Dendritic cell treated with granulocyte-macrophage colony-stimulating factor and Interleukin-4, amounts not matched to agents 40 ng/mL and 50 ng/mL, for 4 days (primary cell): ENCODE data around the gene TTYH2.

Experiments
- H3K27ac Mint-ChIP-seq: one replicate; pipeline ENCODE4 v1.8.0; 2022; ENCODE audit warnings: mild to moderate bottlenecking, mixed read lengths
- H3K27me3 Mint-ChIP-seq: one replicate; pipeline ENCODE4 v1.8.0; 2022; ENCODE audit warnings: mild to moderate bottlenecking, mixed read lengths
- H3K36me3 Mint-ChIP-seq: one replicate; pipeline ENCODE4 v1.8.0; 2022; ENCODE audit warnings: low read depth, mixed read lengths
- H3K4me1 Mint-ChIP-seq: one replicate; pipeline ENCODE4 v1.8.0; 2022; ENCODE audit warnings: low read depth, mixed read lengths
- H3K4me3 Mint-ChIP-seq: one replicate; pipeline ENCODE4 v1.8.0; 2022; ENCODE audit warnings: mild to moderate bottlenecking, moderate library complexity, mixed read lengths
- H3K9me3 Mint-ChIP-seq: one replicate; pipeline ENCODE4 v1.8.0; 2022; ENCODE audit warnings: mixed read lengths
- intact Hi-C: fragments of 100-400 bp; cut with micrococcal nuclease; formaldehyde crosslinking; loops from one replicate; pipeline ENCODE4 v1.15.0; 2022

The TTYH2 gene, protein sequence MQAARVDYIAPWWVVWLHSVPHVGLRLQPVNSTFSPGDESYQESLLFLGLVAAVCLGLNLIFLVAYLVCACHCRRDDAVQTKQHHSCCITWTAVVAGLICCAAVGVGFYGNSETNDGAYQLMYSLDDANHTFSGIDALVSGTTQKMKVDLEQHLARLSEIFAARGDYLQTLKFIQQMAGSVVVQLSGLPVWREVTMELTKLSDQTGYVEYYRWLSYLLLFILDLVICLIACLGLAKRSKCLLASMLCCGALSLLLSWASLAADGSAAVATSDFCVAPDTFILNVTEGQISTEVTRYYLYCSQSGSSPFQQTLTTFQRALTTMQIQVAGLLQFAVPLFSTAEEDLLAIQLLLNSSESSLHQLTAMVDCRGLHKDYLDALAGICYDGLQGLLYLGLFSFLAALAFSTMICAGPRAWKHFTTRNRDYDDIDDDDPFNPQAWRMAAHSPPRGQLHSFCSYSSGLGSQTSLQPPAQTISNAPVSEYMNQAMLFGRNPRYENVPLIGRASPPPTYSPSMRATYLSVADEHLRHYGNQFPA

DNA sequence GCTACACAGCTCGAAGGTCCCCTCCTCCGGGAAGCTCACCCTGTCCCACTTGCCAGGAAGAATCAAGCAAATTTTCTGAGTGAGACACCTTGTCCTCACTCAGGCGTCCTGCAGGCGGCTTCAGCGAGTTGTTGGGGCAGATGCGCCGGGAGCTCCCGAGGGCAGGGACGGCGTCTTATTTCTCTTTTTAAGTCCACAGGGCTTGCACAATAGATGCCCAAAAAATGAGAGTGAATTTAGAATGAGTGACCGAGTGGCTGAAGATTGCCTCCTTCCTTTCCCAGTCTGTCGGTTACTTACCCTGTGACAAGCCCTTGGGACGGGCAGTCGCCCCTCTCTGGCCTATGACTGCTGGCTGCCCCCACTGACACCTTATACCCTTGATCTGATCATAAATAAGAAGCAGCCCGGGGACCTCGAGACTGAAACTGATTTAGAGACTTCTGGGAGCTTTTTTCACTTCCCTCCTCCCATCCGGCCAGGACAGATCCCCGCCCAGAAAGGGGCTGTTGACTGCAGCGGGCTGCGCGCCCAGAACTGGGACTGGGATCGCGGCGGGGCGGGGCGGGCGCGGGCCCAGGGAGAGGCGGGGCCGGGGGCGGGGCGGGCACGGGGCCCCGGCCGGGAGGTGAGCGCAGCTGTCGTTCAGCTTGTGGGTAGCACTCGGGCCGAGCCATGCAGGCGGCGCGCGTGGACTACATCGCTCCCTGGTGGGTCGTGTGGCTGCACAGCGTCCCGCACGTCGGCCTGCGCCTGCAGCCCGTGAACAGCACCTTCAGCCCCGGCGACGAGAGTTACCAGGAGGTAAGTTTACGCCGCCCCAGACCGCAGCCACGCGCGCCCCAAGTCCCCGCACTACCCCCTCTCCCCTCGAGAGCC is at the start of gene TTYH2:
Gene TTYH2 (plus strand): TSS at position 659 of the 879 bp plus-strand sequence. CDS start 17 bp downstream, at position 676.
- intact Hi-C loops, result loop anchor here (2.0 to 5.0 kb wide), 3 partner anchors 28 to 149 kb away; partner anchors contain the start of gene BTBD17
- Mint-ChIP-seq H3K4me1 (peaks cover 90% of the 10 kb centered on the region), H3K36me3 (peaks cover 94% of the 10 kb centered on the region), H3K27me3 (no peaks in the 10 kb centered on the region), H3K4me3 (peak within 1 kb of the TSS; percentile 99), H3K9me3 (no peaks in the 10 kb centered on the region), H3K27ac (peak within 1 kb of the TSS; percentile 93)

DNA sequence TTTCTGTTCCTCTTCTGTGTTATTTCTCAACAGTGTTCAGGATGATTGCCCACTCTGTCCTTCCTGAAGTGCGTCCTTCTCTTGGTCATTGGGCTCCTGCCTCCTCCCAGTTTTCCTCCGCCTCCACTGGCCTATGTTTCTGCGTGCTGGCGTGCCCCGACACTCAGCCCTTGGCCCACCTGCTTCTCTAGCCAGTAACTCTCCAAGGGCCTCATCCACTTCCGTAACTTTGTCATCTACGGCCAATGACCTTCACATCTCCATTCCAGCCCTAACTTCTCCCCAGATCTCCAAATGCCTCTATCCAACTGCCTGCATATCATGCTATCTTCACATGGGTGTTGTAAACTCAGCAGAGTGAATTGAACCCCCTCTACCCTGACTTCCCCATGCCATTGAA is 49.5 kb upstream of the TTYH2 start:
- Mint-ChIP-seq H3K4me3 (no peak overlapping the region), H3K27me3 (peaks cover 26% of the 10 kb centered on the region), H3K9me3 (no peaks in the 10 kb centered on the region), H3K4me1 (no peaks in the 10 kb centered on the region), H3K36me3 (no peaks in the 10 kb centered on the region), H3K27ac (no peak overlapping the region)
- intact Hi-C loops, result no loop called here

DNA sequence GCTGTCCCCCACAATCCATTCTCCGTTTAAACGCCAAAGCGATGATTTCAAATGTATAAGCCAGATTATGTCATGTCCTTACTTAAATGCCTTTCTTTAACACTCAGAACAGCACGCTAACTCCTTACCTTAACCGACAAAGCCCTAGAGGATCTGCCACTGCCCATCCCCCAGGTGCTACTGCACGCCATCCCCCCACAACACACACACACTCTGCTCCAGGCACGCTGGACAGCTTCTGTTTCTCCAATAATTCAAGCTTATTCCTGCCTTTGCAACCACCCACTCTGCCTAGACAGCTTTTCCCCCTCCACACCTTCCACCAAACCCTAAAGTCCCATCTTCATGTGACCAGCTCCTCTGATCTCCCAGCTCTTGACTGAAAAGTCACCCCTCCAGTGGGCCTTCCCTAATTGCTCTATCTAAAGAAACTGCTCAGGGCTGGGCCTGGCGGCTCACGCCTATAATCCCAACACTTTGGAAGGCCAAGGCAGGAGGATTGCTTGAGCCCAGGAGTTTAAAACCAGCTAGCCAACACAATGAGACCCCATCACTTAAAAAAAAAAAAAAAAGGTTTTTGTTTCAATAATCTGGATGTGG is 48.8 kb upstream of the TTYH2 start:
- Mint-ChIP-seq H3K27ac (no peak overlapping the region), H3K36me3 (no peaks in the 10 kb centered on the region), H3K9me3 (no peaks in the 10 kb centered on the region), H3K4me1 (no peaks in the 10 kb centered on the region), H3K4me3 (no peak overlapping the region), H3K27me3 (peaks cover 25% of the 10 kb centered on the region)
- intact Hi-C loops, result no loop called here

DNA sequence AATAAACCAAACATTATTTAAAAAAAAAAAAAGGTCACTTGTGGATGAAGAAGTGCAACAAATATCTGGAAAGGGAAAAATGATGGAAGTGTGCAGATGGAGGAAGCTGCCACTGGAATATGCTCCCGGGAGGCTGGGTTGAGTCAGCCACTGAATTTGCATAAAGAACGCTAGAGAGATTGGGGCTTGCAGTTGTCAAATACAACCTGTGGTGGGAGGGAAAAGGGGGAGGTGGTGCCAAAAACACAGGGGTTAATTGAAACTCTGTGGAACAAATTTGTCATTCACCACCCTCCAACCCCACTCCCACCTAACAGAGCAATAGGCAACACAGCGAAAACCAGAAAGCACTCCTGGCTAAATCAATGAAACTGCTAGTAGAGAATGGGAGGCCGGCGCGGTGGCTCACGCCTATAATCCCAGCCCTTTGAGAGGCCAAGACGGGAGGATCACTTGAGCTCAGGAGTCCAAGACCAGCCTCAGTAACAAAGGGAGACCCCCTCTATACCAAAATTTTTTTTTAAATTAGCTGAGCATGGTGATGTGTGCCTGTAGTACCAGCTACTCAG is 47.5 kb upstream of the TTYH2 start:
- H3K9me3 Mint-ChIP-seq, result no peaks in the 10 kb centered on the region
- H3K36me3 Mint-ChIP-seq, result no peaks in the 10 kb centered on the region
- H3K4me3 Mint-ChIP-seq, result no peak overlapping the region
- no peak overlapping the region for H3K27ac Mint-ChIP-seq
- peaks cover 23% of the 10 kb centered on the region for H3K27me3 Mint-ChIP-seq
- intact Hi-C loops, result no loop called here
- H3K4me1 Mint-ChIP-seq, result no peaks in the 10 kb centered on the region

DNA sequence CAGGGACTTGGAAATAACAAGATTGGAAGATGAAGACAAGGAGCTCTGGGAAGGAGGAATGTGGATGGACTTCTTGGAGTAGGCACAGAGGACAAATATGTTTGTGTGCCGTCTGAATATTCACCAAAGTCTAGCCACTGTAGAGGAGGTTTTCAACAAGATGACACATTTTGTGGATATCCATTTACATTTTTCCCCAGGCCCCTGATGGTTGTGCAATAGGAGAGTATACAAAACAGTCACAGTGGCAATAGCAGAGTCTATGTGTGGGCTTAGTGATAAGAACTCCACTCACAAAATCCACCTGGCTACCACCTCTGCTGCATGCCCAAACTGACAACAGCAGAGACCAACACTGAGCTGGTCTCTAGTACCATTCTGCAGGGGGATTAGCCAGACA is 42.4 kb upstream of the TTYH2 start:
- H3K4me3 Mint-ChIP-seq, result no peak overlapping the region
- H3K4me1 Mint-ChIP-seq, result peaks cover 5% of the 10 kb centered on the region
- no peaks in the 10 kb centered on the region for H3K36me3 Mint-ChIP-seq
- no peaks in the 10 kb centered on the region for H3K9me3 Mint-ChIP-seq
- no peak overlapping the region for H3K27ac Mint-ChIP-seq
- H3K27me3 Mint-ChIP-seq, result peaks cover 29% of the 10 kb centered on the region
- intact Hi-C loops, result loop anchor here (10.0 kb wide), 1 partner anchor 516 kb away; no protein-coding TSS in a partner anchor

DNA sequence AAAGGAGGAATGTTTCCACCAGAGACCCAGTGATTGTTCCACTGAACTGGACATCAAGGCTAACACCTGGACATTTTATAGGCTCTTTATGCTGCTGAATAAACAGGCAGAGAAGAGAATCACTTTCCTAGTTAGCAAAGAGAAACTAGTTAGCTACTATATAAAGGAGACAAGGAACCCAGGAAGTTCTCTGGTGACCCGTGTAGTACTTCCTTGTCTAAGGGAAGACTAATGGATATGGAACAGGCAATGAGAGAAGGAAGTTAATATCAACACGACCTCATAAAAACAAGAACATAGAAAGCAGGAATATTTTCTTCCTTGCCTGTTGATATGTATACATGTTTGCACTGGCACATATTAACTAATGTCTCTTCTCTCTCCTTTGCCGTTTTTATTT is 40.7 kb upstream of the TTYH2 start:
- Mint-ChIP-seq H3K4me1 (peaks cover 10% of the 10 kb centered on the region), H3K27me3 (peaks cover 28% of the 10 kb centered on the region), H3K4me3 (no peak overlapping the region), H3K27ac (no peak overlapping the region), H3K36me3 (no peaks in the 10 kb centered on the region), H3K9me3 (no peaks in the 10 kb centered on the region)
- intact Hi-C loops, result loop anchor here (10.0 kb wide), 1 partner anchor 518 kb away; no protein-coding TSS in a partner anchor

DNA sequence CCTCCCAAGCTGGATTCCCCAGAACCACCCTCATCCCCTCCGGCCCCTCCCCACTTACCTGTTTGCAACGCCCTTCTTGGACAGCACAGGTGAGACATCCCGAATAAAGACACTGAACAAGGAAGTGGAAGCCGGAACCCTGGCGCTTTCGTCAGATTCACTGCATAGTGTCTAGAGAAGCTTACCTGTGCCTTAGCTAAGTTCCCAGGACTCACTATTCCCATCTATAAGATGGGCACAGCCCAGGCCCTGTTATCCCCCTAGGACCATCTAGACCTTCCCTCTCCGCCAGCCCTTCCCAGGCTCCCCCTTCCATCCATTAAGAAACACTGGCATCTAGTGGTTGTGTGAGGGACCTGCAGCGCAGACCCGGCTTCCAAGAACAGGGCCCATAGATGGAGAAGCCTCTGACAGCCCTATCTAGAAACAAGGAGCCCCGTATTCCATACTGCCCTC is 36.8 kb upstream of the TTYH2 start:
- Mint-ChIP-seq H3K27me3 (peaks cover 37% of the 10 kb centered on the region), H3K4me3 (no peak overlapping the region), H3K4me1 (peaks cover 10% of the 10 kb centered on the region), H3K27ac (no peak overlapping the region), H3K36me3 (no peaks in the 10 kb centered on the region), H3K9me3 (no peaks in the 10 kb centered on the region)
- intact Hi-C loops, result loop anchor here (1.0 to 10.0 kb wide), 2 partner anchors 86 to 522 kb away; no protein-coding TSS in a partner anchor

DNA sequence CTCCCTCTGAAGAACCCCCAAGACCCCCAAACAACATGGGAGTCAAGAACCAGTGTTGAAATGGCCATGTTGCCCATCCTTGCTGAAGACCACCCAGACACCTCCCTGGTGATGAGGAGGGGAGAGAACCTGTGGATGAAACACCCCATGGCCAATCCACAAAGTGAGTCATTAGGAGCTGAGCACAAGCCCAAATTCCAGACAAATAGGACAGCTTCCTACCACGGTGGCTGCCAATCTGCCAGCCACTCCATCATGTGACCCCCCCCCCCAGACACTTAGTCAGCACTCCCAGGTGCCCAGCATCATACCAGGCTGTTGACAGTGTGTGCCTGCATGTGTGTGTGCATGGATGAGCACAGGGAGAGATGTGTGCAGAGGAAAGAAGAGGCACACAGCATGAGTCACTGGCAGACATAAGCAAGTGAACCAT is 36.3 kb upstream of the TTYH2 start:
- Mint-ChIP-seq H3K27ac (no peak overlapping the region), H3K4me3 (no peak overlapping the region), H3K4me1 (peaks cover 10% of the 10 kb centered on the region), H3K36me3 (no peaks in the 10 kb centered on the region), H3K27me3 (peaks cover 37% of the 10 kb centered on the region), H3K9me3 (no peaks in the 10 kb centered on the region)
- intact Hi-C loops, result loop anchor here (10.0 kb wide), 1 partner anchor 522 kb away; no protein-coding TSS in a partner anchor

DNA sequence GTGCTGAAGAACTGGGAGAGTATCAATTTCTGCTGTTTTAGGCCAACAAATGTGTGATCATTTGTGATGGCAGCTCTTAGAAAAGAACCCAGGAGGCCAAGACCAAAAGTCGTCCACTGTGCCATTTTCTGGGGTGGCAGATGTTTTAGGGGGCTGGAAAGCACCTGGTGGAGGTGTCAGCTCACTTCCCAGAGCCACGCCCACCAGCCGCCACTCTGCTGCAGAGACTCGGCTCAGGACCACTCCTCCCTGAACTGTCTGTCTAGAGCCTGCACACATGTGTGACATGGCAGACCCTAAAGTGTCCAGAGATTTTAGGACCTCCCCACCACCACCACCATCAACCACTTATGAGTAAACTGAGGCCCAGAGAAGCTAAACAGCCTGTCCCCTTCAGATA is 33.8 kb upstream of the TTYH2 start:
- no peaks in the 10 kb centered on the region for H3K36me3 Mint-ChIP-seq
- H3K4me1 Mint-ChIP-seq, result peaks cover 9% of the 10 kb centered on the region
- peaks cover 31% of the 10 kb centered on the region for H3K27me3 Mint-ChIP-seq
- intact Hi-C loops, result loop anchor here (10.0 kb wide), 1 partner anchor 525 kb away; no protein-coding TSS in a partner anchor
- H3K4me3 Mint-ChIP-seq, result no peak overlapping the region
- no peaks in the 10 kb centered on the region for H3K9me3 Mint-ChIP-seq
- no peak overlapping the region for H3K27ac Mint-ChIP-seq

DNA sequence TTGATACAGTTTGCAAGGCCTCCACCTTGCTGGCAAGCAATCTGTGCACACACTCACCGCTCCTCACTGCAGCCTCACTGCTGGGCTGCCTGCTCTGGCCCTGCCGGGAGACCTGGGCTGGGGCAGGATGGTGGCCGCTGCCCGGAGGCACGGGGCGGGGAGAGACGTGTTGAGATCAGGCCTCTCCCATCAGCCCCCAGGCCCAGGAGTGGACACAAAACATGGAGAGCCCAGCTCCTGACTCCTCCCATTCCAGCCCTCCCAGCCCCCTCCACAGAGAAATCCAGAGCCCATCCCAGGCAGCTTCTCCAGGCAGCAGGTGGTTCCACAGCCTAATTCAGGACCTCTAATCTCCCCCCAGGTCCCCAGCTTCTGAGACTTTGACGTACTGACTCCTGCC is 33.0 kb upstream of the TTYH2 start:
- Mint-ChIP-seq H3K4me1 (peaks cover 5% of the 10 kb centered on the region), H3K4me3 (no peak overlapping the region), H3K36me3 (no peaks in the 10 kb centered on the region), H3K27ac (no peak overlapping the region), H3K9me3 (no peaks in the 10 kb centered on the region), H3K27me3 (peaks cover 29% of the 10 kb centered on the region)
- intact Hi-C loops, result no loop called here

DNA sequence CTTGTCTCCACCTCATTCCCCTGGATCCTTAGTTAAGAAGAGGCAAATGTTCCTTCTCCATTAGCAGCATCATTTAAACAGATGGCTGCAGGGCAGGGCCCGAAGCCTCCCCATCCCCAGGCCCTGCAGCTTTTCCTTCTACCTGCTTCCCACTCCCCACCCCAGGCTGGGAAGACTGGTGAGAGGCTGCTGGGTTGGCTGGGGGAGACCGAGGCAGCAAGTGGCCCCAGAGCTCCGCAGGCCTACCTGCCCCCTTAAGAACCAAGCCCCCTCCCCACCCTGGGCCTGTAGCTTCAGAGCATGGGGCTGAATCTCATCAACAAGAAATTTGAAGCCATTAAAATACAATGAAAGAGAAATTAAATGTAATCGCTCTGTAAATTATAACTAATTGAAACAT is 32.0 kb upstream of the TTYH2 start:
- Mint-ChIP-seq H3K36me3 (no peaks in the 10 kb centered on the region), H3K27ac (no peak overlapping the region), H3K4me1 (peaks cover 5% of the 10 kb centered on the region), H3K4me3 (no peak overlapping the region), H3K27me3 (peaks cover 23% of the 10 kb centered on the region), H3K9me3 (no peaks in the 10 kb centered on the region)
- intact Hi-C loops, result no loop called here

DNA sequence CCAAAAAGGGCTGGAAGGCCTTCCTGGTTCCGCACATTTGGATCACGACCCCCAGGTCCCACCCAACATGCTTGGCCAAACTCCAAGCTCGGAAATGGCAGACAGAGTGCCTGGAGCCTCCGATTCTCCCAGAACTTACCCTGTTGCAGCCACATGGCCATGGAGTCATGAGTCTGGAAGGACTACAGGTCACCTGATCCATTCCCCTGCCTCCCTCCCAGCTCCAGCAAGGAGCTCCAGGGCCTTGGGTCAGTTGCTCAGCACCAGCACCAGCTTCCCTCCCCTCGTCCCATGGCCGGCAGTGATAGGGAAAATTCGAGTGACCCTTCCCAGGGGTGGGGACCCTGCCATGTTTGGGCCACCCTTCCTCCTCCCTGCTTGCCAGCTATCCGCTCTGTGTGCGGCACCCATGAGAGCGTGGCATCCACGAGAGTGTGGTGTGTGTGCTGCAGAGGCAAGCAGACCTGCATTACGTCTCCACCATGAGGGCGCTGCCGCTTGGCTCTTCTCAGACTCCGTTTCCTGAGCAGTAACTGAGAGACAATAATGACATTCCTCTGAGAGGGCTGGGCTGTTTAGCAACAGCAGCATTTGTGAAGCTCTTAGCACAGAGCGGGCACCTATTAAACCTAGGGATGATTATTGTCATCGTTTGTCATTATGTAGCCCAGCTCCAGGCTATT is 31.2 kb upstream of the TTYH2 start:
- no peak overlapping the region for H3K27ac Mint-ChIP-seq
- H3K27me3 Mint-ChIP-seq, result peaks cover 17% of the 10 kb centered on the region
- intact Hi-C loops, result no loop called here
- no peaks in the 10 kb centered on the region for H3K4me1 Mint-ChIP-seq
- no peaks in the 10 kb centered on the region for H3K9me3 Mint-ChIP-seq
- H3K4me3 Mint-ChIP-seq, result no peak overlapping the region
- no peaks in the 10 kb centered on the region for H3K36me3 Mint-ChIP-seq

DNA sequence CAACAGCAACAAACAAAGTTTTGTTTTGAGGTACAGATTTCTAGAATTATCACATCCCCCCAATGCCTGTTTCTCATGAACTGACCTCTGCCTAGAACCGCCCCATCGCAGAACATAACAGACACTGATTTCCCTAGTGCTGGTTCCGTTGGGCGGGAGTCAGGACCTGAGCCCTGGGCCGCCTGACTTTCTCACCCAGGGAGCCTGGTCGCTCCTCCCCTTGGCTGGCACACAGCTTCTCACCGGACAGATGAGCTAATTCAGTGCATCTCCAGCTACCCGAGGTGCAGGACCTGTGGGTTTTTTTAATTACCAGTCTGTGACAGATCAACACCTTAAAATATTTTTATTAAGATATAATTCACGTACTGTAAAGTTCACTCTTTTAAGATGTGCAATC is 30.0 kb upstream of the TTYH2 start:
- peaks cover 17% of the 10 kb centered on the region for H3K27me3 Mint-ChIP-seq

More for the DNA sequence above, 30.0 kb upstream of the TTYH2 start:
- Mint-ChIP-seq H3K27ac (no peak overlapping the region), H3K4me3 (no peak overlapping the region), H3K4me1 (no peaks in the 10 kb centered on the region), H3K36me3 (no peaks in the 10 kb centered on the region), H3K9me3 (no peaks in the 10 kb centered on the region)
- intact Hi-C loops, result no loop called here
